OCI-LY3 (cell line): ENCODE measurements around the gene RPS6KB1.

Experiments
- EZH2phosphoT487 ChIP-seq: fragments of 200-600 bp; shearing (Covaris generic); IDR thresholded peaks from 2 replicates; pipeline ENCODE4 v1.6.1; 2018; ENCODE audit warnings: antibody characterized with exemption, mixed run types, low read depth
- TF ChIP-seq, protein P1 (sequence below): fragments of 200-600, 300-600 bp; sonication (generic); IDR thresholded peaks from 2 replicates; pipeline ENCODE4 v1.5.1; 2014; ENCODE audit warnings: antibody characterized with exemption, low read length, low read depth

- TF ChIP-seq, protein P1, sequence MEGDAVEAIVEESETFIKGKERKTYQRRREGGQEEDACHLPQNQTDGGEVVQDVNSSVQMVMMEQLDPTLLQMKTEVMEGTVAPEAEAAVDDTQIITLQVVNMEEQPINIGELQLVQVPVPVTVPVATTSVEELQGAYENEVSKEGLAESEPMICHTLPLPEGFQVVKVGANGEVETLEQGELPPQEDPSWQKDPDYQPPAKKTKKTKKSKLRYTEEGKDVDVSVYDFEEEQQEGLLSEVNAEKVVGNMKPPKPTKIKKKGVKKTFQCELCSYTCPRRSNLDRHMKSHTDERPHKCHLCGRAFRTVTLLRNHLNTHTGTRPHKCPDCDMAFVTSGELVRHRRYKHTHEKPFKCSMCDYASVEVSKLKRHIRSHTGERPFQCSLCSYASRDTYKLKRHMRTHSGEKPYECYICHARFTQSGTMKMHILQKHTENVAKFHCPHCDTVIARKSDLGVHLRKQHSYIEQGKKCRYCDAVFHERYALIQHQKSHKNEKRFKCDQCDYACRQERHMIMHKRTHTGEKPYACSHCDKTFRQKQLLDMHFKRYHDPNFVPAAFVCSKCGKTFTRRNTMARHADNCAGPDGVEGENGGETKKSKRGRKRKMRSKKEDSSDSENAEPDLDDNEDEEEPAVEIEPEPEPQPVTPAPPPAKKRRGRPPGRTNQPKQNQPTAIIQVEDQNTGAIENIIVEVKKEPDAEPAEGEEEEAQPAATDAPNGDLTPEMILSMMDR, result no peak
- TF ChIP-seq EZH2phosphoT487, result no peak
Measured at GRCh38 chr17:59962739-59963318, 69.9 kb downstream of the RPS6KB1 start.
